PC-3 (cell line): ENCODE measurements around the gene SKA2. TPM values are rescaled to one million over a fixed set of nuclear protein-coding genes. Genes with fewer than 3 reads are reported as not detected.

Source experiments
- ATAC-seq: fragments of 200-7000 bp; cut with Tn5 transposase; 2 replicates; pipeline ENCODE4 v1.9.1; 2020; ENCODE audit warnings: mild to moderate bottlenecking, moderate library complexity
- BruUV-seq: library from RNA; stranded (reverse); fragments of 400-500 nt; replicated peaks from 2 replicates; lab custom pipeline; 2021; lab: Mats Ljungman, UMichigan
- CTCF ChIA-PET: fragments of 300-600 bp; sonication (Branson Sonifier 250); formaldehyde crosslinking; loops from one replicate; lab custom pipeline; 2022; ENCODE audit warnings: antibody characterized with exemption; lab: Charles Lee
- POLR2A ChIA-PET: fragments of 300-600 bp; sonication (Branson Sonifier 250); formaldehyde crosslinking; loops from one replicate; lab custom pipeline; 2022; ENCODE audit warnings: antibody characterized with exemption; ENCODE audit not compliant: unreplicated experiment; lab: Charles Lee
- DNase-seq: peaks from one replicate; pipeline ENCODE4 v3.0.0-alpha.2; 2015
- H2AFZ ChIP-seq: fragments of 300-600 bp; sonication (generic); 2 replicates; pipeline ENCODE4 v1.6.0; 2016; ENCODE audit warnings: antibody characterized with exemption, low read length
- H3F3A ChIP-seq: fragments of 300-600 bp; sonication (generic); one replicate; pipeline ENCODE4 v1.6.0; 2017; ENCODE audit warnings: antibody characterized with exemption, low read length, control low read depth, mild to moderate bottlenecking; ENCODE audit not compliant: unreplicated experiment
- H3K27ac ChIP-seq: fragments of 300-600 bp; sonication (generic); 2 replicates; pipeline ENCODE4 v1.5.1; 2016; ENCODE audit warnings: mild to moderate bottlenecking, low read length
- H3K27me3 ChIP-seq: fragments of 300-600 bp; sonication (generic); 2 replicates; pipeline ENCODE4 v1.6.1; 2016; ENCODE audit warnings: low read length, mixed read lengths
- H3K36me3 ChIP-seq: fragments of 300-600 bp; sonication (generic); 2 replicates; pipeline ENCODE4 v1.6.1; 2016; ENCODE audit warnings: low read depth, mixed run types, low read length, mixed read lengths
- H3K4me1 ChIP-seq: fragments of 300-600 bp; sonication (generic); 2 replicates; pipeline ENCODE4 v1.5.1; 2016; ENCODE audit warnings: low read length; ENCODE audit not compliant: insufficient read depth
- H3K4me2 ChIP-seq: fragments of 300-600 bp; sonication (generic); 2 replicates; pipeline ENCODE4 v1.6.0; 2016; ENCODE audit warnings: low read length
- H3K4me3 ChIP-seq: fragments of 300-600 bp; sonication (generic); 2 replicates; pipeline ENCODE4 v1.5.1; 2016; ENCODE audit warnings: mild to moderate bottlenecking, low read length, mixed read lengths
- H3K79me2 ChIP-seq: fragments of 300-600 bp; sonication (generic); 2 replicates; pipeline ENCODE4 v1.6.1; 2017; ENCODE audit warnings: low read length, mixed read lengths
- H3K9ac ChIP-seq: fragments of 300-600 bp; sonication (generic); 2 replicates; pipeline ENCODE4 v1.6.0; 2016; ENCODE audit warnings: mild to moderate bottlenecking, low read length
- H3K9me2 ChIP-seq: fragments of 300-600 bp; sonication (generic); replicated peaks from 2 replicates; pipeline ENCODE4 v1.6.1; 2016; ENCODE audit warnings: mixed run types, low read length, mixed read lengths
- H3K9me3 ChIP-seq: fragments of 300-600 bp; sonication (generic); 2 replicates; pipeline ENCODE4 v1.6.1; 2016; ENCODE audit warnings: low read length, mixed read lengths
- H4K20me1 ChIP-seq: fragments of 300-600 bp; sonication (generic); 2 replicates; pipeline ENCODE4 v1.6.1; 2016; ENCODE audit warnings: low read length, mixed read lengths
- CTCF ChIP-seq: fragments of 300-600 bp; sonication (generic); conservative IDR thresholded peaks from 2 replicates; pipeline ENCODE4 v1.5.1; 2017; ENCODE audit warnings: antibody characterized with exemption, low read depth, mild to moderate bottlenecking, low read length
- EZH2 ChIP-seq: fragments of 300-600 bp; sonication (generic); IDR thresholded peaks from one replicate; pipeline ENCODE4 v1.6.1; 2017; ENCODE audit warnings: antibody characterized with exemption, mild to moderate bottlenecking, low read length; ENCODE audit not compliant: unreplicated experiment
- EZH2phosphoT487 ChIP-seq: fragments of 300-600 bp; sonication (generic); IDR thresholded peaks from 2 replicates; pipeline ENCODE4 v1.6.1; 2018; ENCODE audit warnings: mild to moderate bottlenecking, antibody characterized with exemption, low read length, borderline replicate concordance
- intact Hi-C: fragments of 100-400 bp; cut with micrococcal nuclease; formaldehyde crosslinking; loops from 2 replicates; pipeline ENCODE4 v1.9.0; 2023
- total RNA-seq: library from RNA; depleted of rRNA; stranded (reverse); fragments of >200 nt; gene quantifications from 2 replicates; pipeline ENCODE4 v1.2.3, GENCODE V29; 2014

The SKA2 gene
- total RNA-seq, 1 experiment from 2014 or later = 143 TPM

GRCh38 chr17:59069856-59070255 is 85.1 kb downstream of the SKA2 start:
- Histone ChIP-seq H3K27ac (no peak overlapping the region), H3F3A (no peaks in the 10 kb centered on the region), H2AFZ (no peak overlapping the region), H3K79me2 (no peaks in the 10 kb centered on the region), H4K20me1 (no peaks in the 10 kb centered on the region), H3K4me3 (no peak overlapping the region), H3K4me1 (no peaks in the 10 kb centered on the region), H3K9me3 (no peaks in the 10 kb centered on the region), H3K4me2 (no peak overlapping the region), H3K9ac (no peak overlapping the region), H3K27me3 (no peaks in the 10 kb centered on the region), H3K9me2 (no peaks in the 10 kb centered on the region), H3K36me3 (peaks cover 41% of the 10 kb centered on the region)
- ATAC-seq (no peak), DNase-seq (no peak)
- TF ChIP-seq CTCF (no peak), EZH2 (no peak), EZH2phosphoT487 (no peak)
- BruUV-seq = TSS peak; percentile 11
- ChIA-PET CTCF (no interaction called here), POLR2A (no interaction called here)
- intact Hi-C loops = no loop called here

- DNase-seq (no peak), ATAC-seq (no peak)
- Histone ChIP-seq H3K79me2 (no peaks in the 10 kb centered on the region), H2AFZ (no peak overlapping the region), H3K36me3 (peaks cover 30% of the 10 kb centered on the region; the same call in 1 of the 2 replicates), H3K4me1 (no peaks in the 10 kb centered on the region), H3F3A (no peaks in the 10 kb centered on the region), H3K27ac (no peak overlapping the region), H3K4me2 (no peak overlapping the region), H3K9ac (no peak overlapping the region), H3K9me2 (no peaks in the 10 kb centered on the region), H3K27me3 (no peaks in the 10 kb centered on the region), H4K20me1 (no peaks in the 10 kb centered on the region), H3K9me3 (no peaks in the 10 kb centered on the region), H3K4me3 (no peak overlapping the region)
- TF ChIP-seq EZH2phosphoT487 = no peak
- TF ChIP-seq CTCF = no peak
- TF ChIP-seq EZH2 = no peak
- ChIA-PET CTCF (no interaction called here), POLR2A (no interaction called here)
- intact Hi-C loops = no loop called here
- no TSS peak for BruUV-seq
Measured at GRCh38 chr17:59067756-59068155, 87.2 kb downstream of the SKA2 start.

- intact Hi-C loops = no loop called here
- peaks cover 33% of the 10 kb centered on the region; the same call in 1 of the 2 replicates for H3K36me3 ChIP-seq
- no peak overlapping the region for H3K27ac ChIP-seq
- H3F3A ChIP-seq = no peaks in the 10 kb centered on the region
- H3K9me3 ChIP-seq = no peaks in the 10 kb centered on the region
- no peak overlapping the region for H2AFZ ChIP-seq
- TF ChIP-seq CTCF = no peak
- TF ChIP-seq EZH2 = no peak
- TF ChIP-seq EZH2phosphoT487 = no peak
- no TSS peak for BruUV-seq
- H3K4me3 ChIP-seq = no peak overlapping the region
- H3K4me1 ChIP-seq = no peaks in the 10 kb centered on the region
- DNase-seq (no peak), ATAC-seq (no peak)
- no peaks in the 10 kb centered on the region for H3K9me2 ChIP-seq
- no peak overlapping the region for H3K9ac ChIP-seq
- ChIA-PET CTCF (no interaction called here), POLR2A (no interaction called here)
- H4K20me1 ChIP-seq = no peaks in the 10 kb centered on the region
- H3K4me2 ChIP-seq = no peak overlapping the region
- H3K79me2 ChIP-seq = no peaks in the 10 kb centered on the region
- H3K27me3 ChIP-seq = no peaks in the 10 kb centered on the region
Measured at GRCh38 chr17:59067340-59067739, 87.6 kb downstream of the SKA2 start.
